GM12892 (cell line): ENCODE measurements around the gene CCNJ.

Experiments used
- POLR2A ChIP-seq: IDR thresholded peaks from 2 replicates; pipeline ENCODE4 v1.6.1; 2011; ENCODE audit warnings: low read depth, low read length, control low read depth
- POLR2AphosphoS5 ChIP-seq: IDR thresholded peaks from 2 replicates; pipeline ENCODE4 v1.6.1; 2011; ENCODE audit warnings: low read depth, low read length, control low read depth
- TAF1 ChIP-seq: IDR thresholded peaks from 2 replicates; pipeline ENCODE4 v1.6.1; 2011; ENCODE audit warnings: low read depth, mild to moderate bottlenecking, control low read depth, low read length, borderline replicate concordance

DNA sequence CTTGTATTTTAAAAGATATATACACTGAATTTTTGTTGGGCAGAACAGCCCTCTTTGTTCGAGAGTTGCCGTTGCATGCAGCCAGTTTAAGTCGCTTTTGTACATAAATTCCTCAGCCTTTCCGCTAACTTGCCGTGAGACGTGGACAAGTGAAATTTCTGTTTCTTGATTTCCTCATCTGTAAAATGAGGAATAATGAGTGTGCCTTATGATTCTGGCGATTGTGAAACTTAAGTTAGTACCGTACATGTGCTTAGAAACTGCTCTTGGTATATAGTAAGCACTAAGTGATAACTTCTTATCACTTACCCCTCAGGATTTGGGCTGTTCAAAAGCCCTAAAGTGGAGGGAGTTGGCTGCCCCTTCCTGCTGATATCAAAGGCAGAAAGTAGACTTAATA lies 1.4 kb downstream of the CCNJ start:
- TF ChIP-seq POLR2A: no peak
- TF ChIP-seq POLR2AphosphoS5: no peak
- no peak for TF ChIP-seq TAF1
